Measurements from ENCODE around the gene RSAD1. TPM values are rescaled to one million over a fixed set of nuclear protein-coding genes. Genes with fewer than 3 reads are reported as not detected.

Gene RSAD1
- total RNA-seq, 1 experiment from 2014 or later: 69.2 TPM

GRCh38 chr17:50517504-50518383 lies 39.1 kb downstream of the RSAD1 start:
- Histone ChIP-seq H3K36me3 (no peaks in the 10 kb centered on the region), H3K4me3 (no peak overlapping the region)
- no peak for DNase-seq

GRCh38 chr17:50518384-50519023 lies 39.8 kb downstream of the RSAD1 start:
- H3K4me3 ChIP-seq: no peak overlapping the region
- H3K9me3 ChIP-seq: no peaks in the 10 kb centered on the region
- DNase-seq: no peak
- no peaks in the 10 kb centered on the region for H3K27me3 ChIP-seq
- no peaks in the 10 kb centered on the region for H3K36me3 ChIP-seq

More at GRCh38 chr17:50517504-50518383, 39.1 kb downstream of the RSAD1 start:
- Histone ChIP-seq H3K9me3 (no peaks in the 10 kb centered on the region), H3K27me3 (no peaks in the 10 kb centered on the region)

DNA sequence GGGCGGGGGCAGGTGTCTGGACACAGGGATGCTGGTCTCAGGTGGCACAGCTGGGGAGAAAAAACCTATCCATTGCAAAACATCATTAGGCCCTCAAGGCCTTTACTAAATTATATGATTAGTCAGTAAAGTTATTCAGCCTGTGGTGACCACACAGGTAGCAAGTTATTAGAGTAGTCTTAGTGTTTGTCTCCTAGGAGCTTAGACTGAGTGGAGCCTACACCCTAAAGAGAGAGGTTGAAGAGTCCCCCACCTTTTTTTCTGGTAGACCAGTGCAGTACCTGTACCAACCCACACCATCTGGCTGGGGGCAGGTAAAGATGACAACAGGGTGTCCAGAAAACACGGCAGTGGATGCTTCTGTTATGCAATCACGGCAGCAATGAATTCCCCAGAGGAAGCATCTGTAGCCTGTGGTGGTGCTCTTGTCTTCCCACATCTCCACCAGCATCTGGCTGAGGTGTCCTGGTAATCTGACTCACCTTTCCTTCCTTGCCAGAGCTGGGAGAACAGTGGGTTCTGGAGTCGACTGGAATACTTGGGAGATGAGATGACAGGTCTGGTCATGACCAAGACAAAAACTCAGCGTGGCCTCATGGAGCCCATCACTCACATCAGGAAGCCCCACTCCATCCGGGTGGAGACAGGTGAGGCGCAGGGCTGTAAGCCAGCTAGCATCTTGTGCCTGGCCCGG lies 40.6 kb downstream of the RSAD1 start:
- no peak for DNase-seq

GRCh38 chr17:50520483-50520882 lies 41.8 kb downstream of the RSAD1 start:
- Histone ChIP-seq H3K9me3 (no peaks in the 10 kb centered on the region), H3K36me3 (no peaks in the 10 kb centered on the region), H3K4me3 (no peak overlapping the region), H3K27me3 (no peaks in the 10 kb centered on the region)
- no peak for DNase-seq

More for the DNA sequence above, 40.6 kb downstream of the RSAD1 start:
- no peaks in the 10 kb centered on the region for H3K36me3 ChIP-seq
- no peak overlapping the region for H3K4me3 ChIP-seq
- no peaks in the 10 kb centered on the region for H3K27me3 ChIP-seq
- H3K9me3 ChIP-seq: no peaks in the 10 kb centered on the region

- Histone ChIP-seq H3K9me3 (no peaks in the 10 kb centered on the region), H3K4me3 (no peak overlapping the region), H3K36me3 (no peaks in the 10 kb centered on the region), H3K27me3 (no peaks in the 10 kb centered on the region)
- DNase-seq: no peak
These were observed 42.9 kb downstream of the RSAD1 start for GRCh38 chr17:50521514-50521913.

DNA sequence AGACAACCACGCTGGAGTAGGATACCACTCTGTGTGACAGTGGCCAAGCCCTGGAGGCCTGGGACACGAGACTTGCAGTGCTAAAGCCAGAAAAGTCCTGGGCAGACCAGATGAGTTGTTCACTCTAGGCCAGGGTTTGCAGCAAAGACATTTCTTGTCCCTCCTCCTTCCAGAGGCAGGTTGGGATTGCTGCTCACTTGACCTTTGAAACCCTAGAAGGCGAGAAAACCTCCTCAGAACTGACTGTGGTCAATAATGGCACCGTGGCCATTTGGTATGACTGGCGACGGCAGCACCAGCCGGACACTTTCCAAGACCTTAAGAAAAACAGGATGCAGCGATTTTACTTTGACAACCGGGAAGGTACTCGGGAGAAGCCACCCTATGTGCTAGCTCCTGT lies 44.1 kb downstream of the RSAD1 start:
- Histone ChIP-seq H3K36me3 (no peaks in the 10 kb centered on the region), H3K9me3 (no peaks in the 10 kb centered on the region), H3K27me3 (no peaks in the 10 kb centered on the region), H3K4me3 (no peak overlapping the region)
- DNase-seq: no peak

- no peaks in the 10 kb centered on the region for H3K27me3 ChIP-seq
- H3K4me3 ChIP-seq: no peak overlapping the region
- DNase-seq: no peak
- no peaks in the 10 kb centered on the region for H3K9me3 ChIP-seq
- no peaks in the 10 kb centered on the region for H3K36me3 ChIP-seq
These were observed 44.5 kb downstream of the RSAD1 start for GRCh38 chr17:50523208-50523607.

GRCh38 chr17:50524838-50525237 lies 46.2 kb downstream of the RSAD1 start:
- H3K4me3 ChIP-seq: no peak overlapping the region
- no peak for DNase-seq
- no peaks in the 10 kb centered on the region for H3K9me3 ChIP-seq
- H3K36me3 ChIP-seq: no peaks in the 10 kb centered on the region
- H3K27me3 ChIP-seq: no peaks in the 10 kb centered on the region

GRCh38 chr17:50527155-50527762 lies 48.6 kb downstream of the RSAD1 start:
- no peak for DNase-seq
- Histone ChIP-seq H3K4me3 (no peak overlapping the region), H3K27me3 (peaks cover 5% of the 10 kb centered on the region), H3K9me3 (no peaks in the 10 kb centered on the region), H3K36me3 (no peaks in the 10 kb centered on the region)

DNA sequence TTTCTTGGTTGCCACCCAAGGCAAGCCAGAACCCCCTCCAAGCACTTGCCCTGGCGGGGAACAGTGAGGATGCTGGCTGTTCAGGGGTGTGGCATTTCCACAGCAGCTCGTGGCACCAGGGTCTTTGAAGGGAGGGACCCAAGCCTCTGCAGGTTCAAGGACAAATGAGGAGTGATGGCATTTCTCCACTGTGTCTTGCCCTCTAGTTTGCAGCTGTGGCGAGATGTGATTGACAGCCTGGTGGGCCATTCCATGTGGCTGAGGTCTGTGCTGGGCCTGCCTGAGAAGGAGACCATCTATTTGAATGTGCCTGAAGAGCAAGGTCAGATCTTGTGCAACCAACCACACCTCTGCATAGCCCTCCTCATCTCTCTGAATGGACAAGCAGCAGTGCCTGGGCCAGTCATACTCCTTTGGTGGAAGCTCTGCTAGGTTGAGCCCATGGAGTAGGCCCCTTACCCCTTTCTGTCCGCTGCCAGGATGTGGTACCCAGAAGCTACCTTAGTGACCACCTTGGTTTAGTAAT lies 49.4 kb downstream of the RSAD1 start:
- Histone ChIP-seq H3K4me3 (no peak overlapping the region), H3K9me3 (no peaks in the 10 kb centered on the region), H3K36me3 (no peaks in the 10 kb centered on the region), H3K27me3 (peaks cover 13% of the 10 kb centered on the region)
- DNase-seq: no peak

GRCh38 chr17:50529849-50530248 lies 51.2 kb downstream of the RSAD1 start:
- Histone ChIP-seq H3K36me3 (no peaks in the 10 kb centered on the region), H3K27me3 (peaks cover 15% of the 10 kb centered on the region), H3K9me3 (no peaks in the 10 kb centered on the region), H3K4me3 (no peak overlapping the region)
- DNase-seq: no peak

DNA sequence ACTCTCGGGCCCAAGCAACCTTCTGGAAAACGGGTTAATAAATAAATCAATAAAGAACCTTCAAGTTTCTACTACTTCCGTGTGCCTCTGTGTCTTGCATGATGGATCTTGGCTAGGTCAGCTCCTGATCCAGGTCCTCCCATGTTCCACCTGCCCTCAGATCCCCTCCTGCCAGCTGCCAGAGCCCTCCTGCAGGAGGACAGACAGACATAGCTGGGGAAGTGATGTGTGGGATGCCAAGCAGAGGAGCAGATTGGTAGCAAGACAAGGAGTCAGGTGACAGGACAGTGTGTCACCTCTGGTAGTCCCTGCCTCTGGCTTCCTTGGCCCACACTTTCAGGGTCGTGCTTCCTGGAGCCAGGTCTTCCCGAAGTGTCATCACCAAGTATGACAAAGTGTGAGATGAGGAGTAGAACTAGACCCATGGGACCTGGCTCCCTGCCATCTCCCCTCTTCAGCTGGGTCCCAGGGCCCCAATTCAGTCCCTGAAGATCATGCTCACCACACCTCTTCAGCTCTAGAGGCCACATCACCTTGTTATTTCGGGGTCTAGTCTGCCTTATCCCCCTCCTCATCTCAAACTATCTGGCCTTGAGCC lies 52.9 kb downstream of the RSAD1 start:
- no peak for DNase-seq

DNA sequence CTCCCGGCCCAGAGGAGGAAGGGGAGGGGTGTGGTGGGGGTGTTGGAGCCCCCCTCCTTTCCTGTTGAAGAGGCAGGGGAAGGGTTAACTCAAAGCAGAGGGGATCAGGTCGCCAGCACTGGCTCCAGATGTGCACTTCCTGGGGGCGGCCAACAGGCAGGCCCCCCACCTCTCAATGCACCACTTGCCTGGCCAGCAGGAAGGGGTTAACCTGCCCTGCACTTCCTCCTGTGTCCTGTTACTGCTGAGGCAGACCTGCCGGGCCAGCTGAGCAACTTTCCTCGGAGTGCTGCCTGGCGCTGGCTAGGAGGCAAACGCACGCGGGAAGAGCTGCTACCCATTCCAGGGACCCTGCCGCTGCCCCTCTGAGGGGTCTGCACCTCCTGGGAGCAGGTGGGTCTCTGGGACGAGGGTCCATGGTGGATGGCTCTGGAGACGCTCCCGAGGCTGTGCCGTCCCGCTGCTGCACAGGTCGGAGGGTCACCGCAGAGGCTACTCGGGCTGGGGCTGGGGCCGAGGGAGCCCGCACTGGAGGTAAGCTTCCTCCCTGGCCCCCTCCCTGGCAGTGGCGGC lies 53.9 kb downstream of the RSAD1 start, which contains the start of gene EPN3:
Gene EPN3 (plus strand): TSS at position 284 of the 573 bp plus-strand sequence. CDS start 3,822 bp downstream, outside the sequence.
- Histone ChIP-seq H3K9me3 (no peaks in the 10 kb centered on the region), H3K4me3 (no peak within 1 kb of the TSS), H3K36me3 (no peaks in the 10 kb centered on the region), H3K27me3 (peaks cover 15% of the 10 kb centered on the region)
- no peak for DNase-seq

More for the DNA sequence above, 52.9 kb downstream of the RSAD1 start:
- peaks cover 15% of the 10 kb centered on the region for H3K27me3 ChIP-seq
- H3K36me3 ChIP-seq: no peaks in the 10 kb centered on the region
- no peak overlapping the region for H3K4me3 ChIP-seq
- H3K9me3 ChIP-seq: no peaks in the 10 kb centered on the region

- H3K36me3 ChIP-seq: no peaks in the 10 kb centered on the region
These were observed 54.5 kb downstream of the RSAD1 start for GRCh38 chr17:50533185-50533584.

GRCh38 chr17:50533720-50534148 lies 55.1 kb downstream of the RSAD1 start:
- no peak overlapping the region for H3K4me3 ChIP-seq
- no peaks in the 10 kb centered on the region for H3K36me3 ChIP-seq
- peaks cover 15% of the 10 kb centered on the region for H3K27me3 ChIP-seq
- no peak for DNase-seq
- no peaks in the 10 kb centered on the region for H3K9me3 ChIP-seq

More at GRCh38 chr17:50533185-50533584, 54.5 kb downstream of the RSAD1 start:
- no peaks in the 10 kb centered on the region for H3K9me3 ChIP-seq
- peaks cover 15% of the 10 kb centered on the region for H3K27me3 ChIP-seq
- no peak overlapping the region for H3K4me3 ChIP-seq
- DNase-seq: no peak

Data from MG63 (cell line).